GM12874 (cell line): Measurements from ENCODE around the gene SLC5A11.
A peak's percentile ranks its signal among the peaks of the same experiment; 100 is the strongest.

Source experiments
- TF ChIP-seq, protein P1 (sequence below): IDR thresholded peaks from 2 replicates; pipeline ENCODE4 v1.5.1; 2011; ENCODE audit warnings: low read depth, mild to moderate bottlenecking, control low read depth, low read length, moderate library complexity; ENCODE audit not compliant: insufficient read depth

The SLC5A11 gene

GRCh38 chr16:24826096-24826690, 19.6 kb upstream of the SLC5A11 start:
- TF ChIP-seq, protein P1, sequence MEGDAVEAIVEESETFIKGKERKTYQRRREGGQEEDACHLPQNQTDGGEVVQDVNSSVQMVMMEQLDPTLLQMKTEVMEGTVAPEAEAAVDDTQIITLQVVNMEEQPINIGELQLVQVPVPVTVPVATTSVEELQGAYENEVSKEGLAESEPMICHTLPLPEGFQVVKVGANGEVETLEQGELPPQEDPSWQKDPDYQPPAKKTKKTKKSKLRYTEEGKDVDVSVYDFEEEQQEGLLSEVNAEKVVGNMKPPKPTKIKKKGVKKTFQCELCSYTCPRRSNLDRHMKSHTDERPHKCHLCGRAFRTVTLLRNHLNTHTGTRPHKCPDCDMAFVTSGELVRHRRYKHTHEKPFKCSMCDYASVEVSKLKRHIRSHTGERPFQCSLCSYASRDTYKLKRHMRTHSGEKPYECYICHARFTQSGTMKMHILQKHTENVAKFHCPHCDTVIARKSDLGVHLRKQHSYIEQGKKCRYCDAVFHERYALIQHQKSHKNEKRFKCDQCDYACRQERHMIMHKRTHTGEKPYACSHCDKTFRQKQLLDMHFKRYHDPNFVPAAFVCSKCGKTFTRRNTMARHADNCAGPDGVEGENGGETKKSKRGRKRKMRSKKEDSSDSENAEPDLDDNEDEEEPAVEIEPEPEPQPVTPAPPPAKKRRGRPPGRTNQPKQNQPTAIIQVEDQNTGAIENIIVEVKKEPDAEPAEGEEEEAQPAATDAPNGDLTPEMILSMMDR = no peak

- TF ChIP-seq, protein P1 = no peak
These were observed 18.8 kb upstream of the SLC5A11 start for GRCh38 chr16:24826817-24827566.

DNA sequence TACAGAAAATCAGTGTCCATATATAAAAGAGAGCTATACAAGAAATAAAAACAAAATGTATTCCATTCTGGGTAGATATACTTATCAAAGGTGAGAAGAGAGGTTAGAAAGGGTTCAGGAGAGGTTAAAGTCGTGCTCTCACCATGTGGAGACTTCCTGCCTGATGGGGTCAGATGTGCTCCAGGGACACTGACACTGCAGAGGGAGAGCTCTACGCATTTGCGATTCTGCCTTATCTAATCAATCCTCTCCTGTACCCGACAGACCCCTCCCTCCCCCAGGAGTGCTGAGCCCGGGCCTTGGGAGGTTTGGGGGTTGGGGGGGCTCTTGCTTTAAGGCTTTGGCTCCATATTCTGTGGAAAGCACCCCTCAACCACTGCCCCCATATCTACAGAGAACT, 16.6 kb upstream of the SLC5A11 start:
- TF ChIP-seq, protein P1 = no peak

DNA sequence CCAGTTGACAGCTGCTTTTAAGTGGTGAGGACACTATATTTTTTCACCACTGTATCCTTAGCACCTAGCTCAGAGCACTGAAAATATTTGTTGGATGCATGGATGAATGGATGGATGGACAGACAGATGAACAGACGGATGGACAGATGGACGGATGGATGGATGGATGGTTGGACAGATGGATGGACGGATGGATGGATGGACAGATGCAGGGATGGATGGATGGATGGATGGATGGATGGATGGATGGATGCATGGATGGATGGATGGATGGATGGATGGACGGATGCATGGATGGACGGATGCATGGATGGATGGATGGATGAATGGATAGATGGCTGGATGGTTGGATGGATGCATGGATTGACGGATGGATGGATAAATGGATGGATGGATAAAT, 12.4 kb upstream of the SLC5A11 start:
- TF ChIP-seq, protein P1 = no peak

DNA sequence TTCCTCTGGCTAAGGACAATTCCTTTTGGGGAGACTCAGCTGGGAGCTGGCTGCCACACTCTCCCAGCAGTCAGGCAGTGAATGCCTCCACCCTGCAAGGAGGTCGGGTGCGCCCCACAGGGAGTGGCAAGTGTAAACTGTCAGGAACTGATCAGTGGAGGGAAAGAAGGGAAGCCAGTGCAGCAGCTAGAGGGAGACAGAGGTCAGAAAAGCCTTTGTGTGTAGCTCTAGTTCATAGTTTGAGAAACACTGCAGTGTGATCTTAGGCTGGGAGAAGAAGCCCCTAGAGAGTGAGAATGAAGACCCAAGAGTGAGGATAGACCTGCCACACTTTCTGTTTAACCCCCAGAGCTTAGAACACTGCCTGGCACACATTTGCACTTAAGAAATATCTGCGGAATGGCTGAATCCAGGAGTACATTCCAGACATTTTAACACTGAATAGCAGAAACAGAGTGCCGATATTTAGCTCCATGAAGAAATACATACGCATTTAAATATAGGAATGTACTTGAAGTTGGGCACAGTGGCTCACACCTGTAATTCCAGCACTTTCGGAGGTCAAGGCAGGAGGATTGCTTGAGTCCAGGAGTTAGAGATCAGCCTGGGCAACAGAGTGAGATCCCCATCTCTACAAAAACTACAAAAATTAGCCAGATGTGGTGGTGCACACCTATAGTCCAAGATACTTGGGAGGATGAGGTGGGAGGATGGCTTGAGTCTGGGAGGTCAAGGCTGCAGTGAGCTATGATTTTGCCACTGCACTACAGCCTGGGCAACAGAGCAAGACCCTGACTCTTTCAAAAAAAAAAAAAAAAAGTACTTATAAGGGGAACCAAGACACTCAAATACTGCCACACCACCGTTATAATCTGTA, 11.1 kb upstream of the SLC5A11 start:
- TF ChIP-seq, protein P1 = peak; percentile 48; the same call in 1 of the 2 replicates

DNA sequence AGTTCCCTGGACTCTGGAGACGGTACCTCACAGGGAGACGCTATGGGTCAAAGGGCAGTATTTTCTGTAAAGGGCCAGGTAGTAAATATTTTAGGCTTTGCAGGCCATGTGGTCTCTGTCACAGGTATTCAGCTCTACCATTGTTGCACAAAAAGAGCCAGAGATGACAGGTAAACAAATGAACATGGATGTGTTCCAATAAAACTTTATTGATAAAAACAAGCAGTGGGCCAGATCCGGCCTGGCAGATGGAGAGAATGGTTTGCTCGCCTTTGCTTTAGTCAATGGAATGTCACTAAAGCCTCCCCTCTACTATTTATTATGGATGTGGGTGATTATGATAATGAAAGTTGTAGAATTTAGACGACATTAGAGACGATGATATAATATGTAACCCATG, 8.9 kb upstream of the SLC5A11 start:
- TF ChIP-seq, protein P1 = no peak

DNA sequence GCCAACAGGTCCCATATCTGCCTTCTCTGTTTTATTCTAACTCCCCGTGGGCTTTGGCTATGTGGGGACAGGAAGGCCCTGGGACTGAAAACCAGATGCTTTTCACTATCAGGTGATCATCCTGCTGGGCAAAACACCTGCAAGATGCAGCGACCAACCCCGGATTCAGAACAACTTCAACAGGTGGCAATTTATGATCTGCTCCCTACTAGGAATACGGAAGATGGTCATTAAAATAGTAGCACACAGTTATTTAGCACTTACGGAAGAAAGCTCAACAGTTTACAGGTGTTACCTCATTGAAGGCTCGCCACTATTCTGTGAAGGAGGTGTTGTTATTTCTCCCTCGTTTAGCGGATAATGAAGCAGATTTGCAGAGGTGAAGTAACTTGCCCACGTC, 7.8 kb upstream of the SLC5A11 start:
- TF ChIP-seq, protein P1 = no peak
